Endothelial cell of umbilical vein (primary cell): ENCODE results near the gene TMEM178B. TPM values are rescaled to one million over a fixed set of nuclear protein-coding genes. Genes with fewer than 3 reads are reported as not detected.

Experiments
- BruUV-seq: library from RNA; stranded (reverse); fragments of 400-500 nt; replicated peaks from 2 replicates; lab custom pipeline; 2021; lab: Mats Ljungman, UMichigan
- CTCF ChIA-PET: fragments of 300-600, 350-600 bp; sonication (Branson Sonifier 250); formaldehyde crosslinking; loops from one replicate; lab custom pipeline; 2021; ENCODE audit warnings: antibody characterized with exemption, inconsistent platforms; lab: Charles Lee
- POLR2A ChIA-PET: fragments of 300-600, 350-600 bp; sonication (Branson Sonifier 250); formaldehyde crosslinking; loops from one replicate; lab custom pipeline; 2021; ENCODE audit warnings: antibody characterized with exemption, inconsistent platforms; lab: Charles Lee
- DNase-seq: peaks from one replicate; pipeline ENCODE4 v3.0.0-alpha.2; 2011; ENCODE audit warnings: low read depth, low spot score
- FAIRE-seq: peaks from 2 replicates; lab custom pipeline; 2011; peaks lifted over from hg19 to GRCh38; lab: Jason Lieb, UNC
- H2AFZ ChIP-seq: 2 replicates; pipeline ENCODE4 v1.6.0; 2012; ENCODE audit warnings: low read depth, low read length, control low read depth, inconsistent platforms
- H3K27ac ChIP-seq: 2 replicates; pipeline ENCODE4 v1.5.1; 2011; ENCODE audit warnings: low read depth, mild to moderate bottlenecking, control low read depth, low read length, moderate library complexity; ENCODE audit not compliant: insufficient read depth
- H3K27me3 ChIP-seq, 2 experiments: 2 replicates each; pipeline versions ENCODE4 v1.6.0 to v1.6.1; 2011; ENCODE audit warnings: low read length in 2 of 2, mixed read lengths in 1 of 2; ENCODE audit not compliant: control insufficient read depth in 2 of 2, insufficient read depth in 2 of 2
- H3K36me3 ChIP-seq, 2 experiments: 2 replicates in 1 of 2; 3 replicates in 1 of 2; pipeline ENCODE4 v1.5.1; 2011; ENCODE audit warnings: low read length in 2 of 2, mild to moderate bottlenecking in 1 of 2, moderate library complexity in 1 of 2; ENCODE audit not compliant: control insufficient read depth in 2 of 2, insufficient read depth in 2 of 2; ENCODE audit errors: extremely low read depth in 1 of 2
- H3K4me1 ChIP-seq: 3 replicates; pipeline ENCODE4 v1.5.1; 2011; ENCODE audit warnings: mild to moderate bottlenecking, low read length; ENCODE audit not compliant: control insufficient read depth, insufficient read depth; ENCODE audit errors: extremely low read depth
- H3K4me2 ChIP-seq: 2 replicates; pipeline ENCODE4 v1.6.1; 2011; ENCODE audit warnings: low read length, control low read depth, mixed read lengths; ENCODE audit not compliant: insufficient read depth
- H3K4me3 ChIP-seq, 3 experiments: fragments of 200-600 bp in 1 of 3; sonication (generic), shearing (Covaris generic) in 1 of 3; replicated peaks in 1 of 3; 2 replicates each; pipeline ENCODE4 v1.5.1; 2011 to 2016; ENCODE audit warnings: control low read depth in 3 of 3, low read length in 3 of 3, mild to moderate bottlenecking in 2 of 3, inconsistent platforms in 1 of 3, low read depth in 1 of 3, moderate library complexity in 1 of 3; ENCODE audit not compliant: insufficient read depth in 1 of 3
- H3K79me2 ChIP-seq: 2 replicates; pipeline ENCODE4 v1.6.0; 2012; ENCODE audit warnings: low read length, inconsistent platforms; ENCODE audit not compliant: control insufficient read depth, insufficient read depth
- H3K9ac ChIP-seq: replicated peaks from 2 replicates; pipeline ENCODE3; 2011; ENCODE audit warnings: low read length, control low read depth; ENCODE audit not compliant: insufficient read depth; ENCODE audit errors: extremely low read depth
- H3K9me1 ChIP-seq: replicated peaks from 3 replicates; pipeline ENCODE4 v1.6.0; 2011; ENCODE audit warnings: mild to moderate bottlenecking, low read length; ENCODE audit not compliant: control insufficient read depth, insufficient read depth; ENCODE audit errors: extremely low read depth
- H3K9me3 ChIP-seq: replicated peaks from 2 replicates; pipeline ENCODE4 v1.5.1; 2012; ENCODE audit warnings: low read length, inconsistent platforms; ENCODE audit not compliant: control insufficient read depth, insufficient read depth
- H4K20me1 ChIP-seq: replicated peaks from 2 replicates; pipeline ENCODE3; 2011; ENCODE audit warnings: mild to moderate bottlenecking, low read length; ENCODE audit not compliant: control insufficient read depth, insufficient read depth; ENCODE audit errors: extremely low read depth
- FOS ChIP-seq: IDR thresholded peaks from 2 replicates; pipeline ENCODE4 v1.6.1; 2011; ENCODE audit warnings: mild to moderate bottlenecking, low read length, moderate library complexity, borderline replicate concordance; ENCODE audit not compliant: insufficient read depth
- GATA2 ChIP-seq: IDR thresholded peaks from 2 replicates; pipeline ENCODE4 v1.7.0; 2011; ENCODE audit warnings: low read depth, mild to moderate bottlenecking, moderate library complexity, mixed read lengths, low read length; ENCODE audit not compliant: insufficient read length, insufficient read depth
- MYC ChIP-seq: IDR thresholded peaks from one replicate; pipeline ENCODE4 v1.6.1; 2011; ENCODE audit warnings: mild to moderate bottlenecking, low read depth, low read length
- POLR2AphosphoS5 ChIP-seq: IDR thresholded peaks from 2 replicates; pipeline ENCODE4 v1.6.1; 2012; ENCODE audit warnings: low read depth, mild to moderate bottlenecking, control low read depth, low read length, moderate library complexity; ENCODE audit not compliant: insufficient read depth
- dilution Hi-C: fragments of 300-500 bp; cut with MboI; formaldehyde crosslinking; loops from one replicate; pipeline ENCODE4 v1.15.0; 2019; ENCODE audit warnings: low sequenced_read_pairs; ENCODE audit not compliant: extremely low pct_ligation_motif_present
- intact Hi-C: fragments of 100-400 bp; cut with micrococcal nuclease; formaldehyde crosslinking; loops from one replicate; pipeline ENCODE4 v1.10.0; 2022
- polyA plus RNA-seq, 4 experiments: library from polyadenylated mRNA; depleted of rRNA in 3 of 4; stranded (reverse) in 3 of 4; unstranded in 1 of 4; fragments of >200 nt; gene quantifications; 2 replicates each; pipeline versions ENCODE4 v1.2.1 to v1.2.3, GENCODE V29; 2011 to 2012; ENCODE audit warnings: missing spikeins in 1 of 4
- total RNA-seq: library from RNA; stranded (reverse); gene quantifications from 2 replicates; pipeline ENCODE4 v1.2.3, GENCODE V29; 2021

Gene TMEM178B
- total and polyA plus RNA-seq, 2 donors (not counting 3 experiments of a cell fraction or from before 2014, with no cell fraction given), result not detected

DNA sequence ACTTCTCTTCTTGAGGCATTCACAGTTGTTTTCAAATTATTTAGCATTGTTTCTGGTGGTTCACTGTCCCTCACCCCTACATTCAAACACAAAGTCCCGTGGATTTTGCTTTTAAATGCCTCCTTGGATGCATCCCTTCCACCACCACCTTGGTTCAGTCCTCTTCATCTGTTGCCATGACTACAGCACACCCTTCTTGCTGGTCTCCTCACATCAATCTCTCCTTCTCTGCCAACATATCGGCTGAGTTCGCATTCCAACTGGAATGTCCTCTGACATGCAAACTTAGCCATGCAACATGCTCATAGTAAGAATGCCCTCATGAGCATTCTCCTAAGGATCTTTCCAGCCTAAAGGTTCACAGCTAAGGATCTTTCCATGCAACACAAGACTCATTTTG is 279.1 kb downstream of the TMEM178B start:
- intact Hi-C loops, result no loop called here
- no peak overlapping the region for H3K9ac ChIP-seq
- TF ChIP-seq POLR2AphosphoS5 (no peak), FOS (no peak), MYC (no peak)
- H3K9me1 ChIP-seq, result no peaks in the 10 kb centered on the region
- no peaks in the 10 kb centered on the region for H3K9me3 ChIP-seq
- H3K79me2 ChIP-seq, result no peaks in the 10 kb centered on the region
- no peak overlapping the region for H3K4me3 ChIP-seq
- H3K4me2 ChIP-seq, result no peak overlapping the region
- ChIA-PET POLR2A (no interaction called here), CTCF (no interaction called here)
- no peak overlapping the region for H3K27ac ChIP-seq
- no peaks in the 10 kb centered on the region for H3K27me3 ChIP-seq
- BruUV-seq, result no TSS peak
- peaks cover 21% of the 10 kb centered on the region for H3K4me1 ChIP-seq
- dilution Hi-C loops, result no loop called here
- no peak overlapping the region for H2AFZ ChIP-seq
- H4K20me1 ChIP-seq, result no peaks in the 10 kb centered on the region
- DNase-seq (no peak), FAIRE-seq (no peak)
- no peaks in the 10 kb centered on the region for H3K36me3 ChIP-seq

DNA sequence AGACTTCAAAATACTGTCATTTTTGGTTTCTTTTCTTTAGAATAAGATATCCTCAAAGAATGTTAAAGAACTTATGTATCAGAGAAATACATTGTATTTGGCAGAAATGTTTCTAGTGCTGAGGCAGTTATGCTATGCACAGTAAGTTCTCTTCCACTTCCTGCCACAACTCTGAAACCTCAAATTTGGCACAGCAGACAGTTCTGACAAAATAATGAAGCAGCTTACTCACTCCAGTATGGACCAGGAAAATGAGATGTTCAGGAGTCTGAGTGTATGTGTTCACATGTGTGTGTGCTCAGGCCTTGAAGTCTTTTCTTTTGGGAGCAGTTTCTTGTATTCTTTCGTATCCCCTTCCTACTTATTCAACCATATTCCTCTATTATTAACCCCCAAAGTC is 280.4 kb downstream of the TMEM178B start:
- DNase-seq (peak; percentile 66), FAIRE-seq (peak; percentile 80)
- POLR2A ChIA-PET, result no interaction called here
- no peaks in the 10 kb centered on the region for H3K79me2 ChIP-seq
- TF ChIP-seq FOS (peak; percentile 44), GATA2 (no peak)
- dilution Hi-C loops (no loop called here), intact Hi-C loops (no loop called here)
- H3K4me3 ChIP-seq, result no peak overlapping the region
- H3K4me1 ChIP-seq, result peaks cover 21% of the 10 kb centered on the region
- H3K36me3 ChIP-seq, result no peaks in the 10 kb centered on the region
- BruUV-seq, result no TSS peak
- CTCF ChIA-PET, result interaction anchor here (0.7 to 0.8 kb wide), 2 partner anchors 179 to 384 kb away, joined by 3 read pairs; partner anchors contain the start of gene SSBP1
- H3K27ac ChIP-seq, result peak overlapping the region; percentile 61
- H2AFZ ChIP-seq, result peak overlapping the region; percentile 31
- no peaks in the 10 kb centered on the region for H3K9me3 ChIP-seq
- peak overlapping the region; percentile 56 for H3K4me2 ChIP-seq
- H3K27me3 ChIP-seq, result no peaks in the 10 kb centered on the region
- H3K9me1 ChIP-seq, result no peaks in the 10 kb centered on the region
- H4K20me1 ChIP-seq, result no peaks in the 10 kb centered on the region
- H3K9ac ChIP-seq, result no peak overlapping the region
